Limb (tissue), 2 donors: ENCODE data around the gene TMEM139.
"Not testable (repeated sequence)": the region's sequence is repeated elsewhere in the genome, so short reads cannot be mapped to it uniquely, and the experiment has no call there.

Source experiments
- DNase-seq, 2 donors: peaks; one replicate each; pipeline ENCODE4 v3.0.0-alpha.2; 2016; ENCODE audit errors: extremely low spot score in 2 of 2

The TMEM139 gene

DNA sequence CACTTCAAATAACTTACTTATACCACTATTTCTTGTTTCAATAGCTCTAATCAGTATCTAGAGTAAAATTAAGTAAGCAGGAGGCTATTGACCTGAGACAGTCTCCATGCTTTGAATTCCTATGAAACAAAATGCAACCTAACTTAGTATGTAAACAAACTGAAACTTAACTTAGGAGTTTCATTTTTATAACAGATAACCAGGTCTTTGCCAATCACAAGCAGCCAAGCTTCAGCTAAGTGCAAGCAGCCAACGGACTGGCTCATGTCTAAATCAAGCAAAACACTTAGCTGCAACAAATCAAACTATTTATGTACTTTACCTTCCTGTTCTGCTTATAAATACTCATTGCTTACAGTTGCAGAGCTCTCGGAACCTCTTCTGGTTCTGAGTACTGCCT, 25.9 kb upstream of the TMEM139 start:
- DNase-seq = no peak

GRCh38 chr7:143259765-143260164, 25.0 kb upstream of the TMEM139 start:
- no peak for DNase-seq

DNA sequence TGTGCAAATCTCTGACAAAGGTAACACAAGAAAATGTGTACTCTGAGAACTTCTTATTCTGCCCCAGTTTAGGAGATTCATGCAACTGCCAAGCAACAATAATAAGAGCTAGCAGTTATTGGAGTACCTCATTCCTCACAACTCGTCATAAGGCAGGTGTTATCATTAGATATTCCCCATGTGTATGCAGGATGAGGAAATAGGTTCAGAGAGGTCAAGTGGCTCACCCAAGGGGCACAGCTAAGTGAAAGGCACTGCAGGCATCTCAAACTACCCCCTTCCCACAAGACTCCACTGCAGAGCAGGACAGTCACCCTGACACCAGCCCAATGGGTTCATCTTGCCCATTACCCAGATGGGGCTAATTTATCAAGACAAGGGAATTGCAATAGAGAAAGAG, 22.9 kb upstream of the TMEM139 start:
- DNase-seq = no peak

- peak; percentile 82 to 86 for DNase-seq
Measured at GRCh38 chr7:143263266-143264195, 21.2 kb upstream of the TMEM139 start, which contains the start of gene GSTK1. Gene GSTK1, plus strand, starts transcription at chr7:143263441. Its CDS starts 73 bp downstream, at chr7:143263514.

DNA sequence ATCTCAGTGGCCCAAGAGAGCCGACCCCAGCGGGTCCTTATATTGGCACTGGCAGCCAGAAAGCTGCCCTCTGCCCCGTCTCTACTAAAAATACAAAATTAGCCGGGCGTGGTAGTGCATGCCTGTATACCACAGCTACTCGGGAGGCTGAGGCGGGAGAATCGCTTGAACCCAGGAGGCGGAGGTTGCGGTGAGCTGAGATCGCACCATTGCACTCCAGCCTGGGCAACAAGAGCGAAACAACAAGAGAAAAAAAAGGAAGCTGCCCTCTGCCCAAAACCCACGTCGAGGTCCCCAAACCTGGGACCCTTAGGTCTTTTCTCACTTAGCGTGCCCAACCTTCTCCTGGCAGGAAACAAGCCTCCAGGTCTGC, 20.6 kb upstream of the TMEM139 start:
- not testable (repeated sequence) for DNase-seq

GRCh38 chr7:143265017-143265693, 19.6 kb upstream of the TMEM139 start:
- DNase-seq = no peak

DNA sequence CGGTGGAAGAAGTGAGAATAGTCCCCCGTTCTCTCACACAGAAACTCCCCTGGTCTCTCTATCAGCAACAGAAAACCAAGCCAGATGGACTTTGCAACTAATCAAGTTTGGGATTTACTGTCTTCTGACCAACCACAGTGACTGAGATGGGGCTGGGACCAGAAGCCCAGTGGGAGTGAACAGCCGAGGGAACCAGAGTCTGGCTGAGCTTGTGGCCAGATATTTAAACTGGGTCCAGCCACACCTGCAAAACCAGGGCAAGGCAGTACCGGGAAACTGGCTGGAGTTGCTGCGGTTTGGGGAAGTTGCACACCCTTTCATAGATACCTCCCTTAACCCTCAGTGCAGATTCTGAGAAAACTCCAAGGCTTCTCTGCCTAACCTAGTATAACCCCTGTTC, 15.5 kb upstream of the TMEM139 start:
- DNase-seq = no peak

DNA sequence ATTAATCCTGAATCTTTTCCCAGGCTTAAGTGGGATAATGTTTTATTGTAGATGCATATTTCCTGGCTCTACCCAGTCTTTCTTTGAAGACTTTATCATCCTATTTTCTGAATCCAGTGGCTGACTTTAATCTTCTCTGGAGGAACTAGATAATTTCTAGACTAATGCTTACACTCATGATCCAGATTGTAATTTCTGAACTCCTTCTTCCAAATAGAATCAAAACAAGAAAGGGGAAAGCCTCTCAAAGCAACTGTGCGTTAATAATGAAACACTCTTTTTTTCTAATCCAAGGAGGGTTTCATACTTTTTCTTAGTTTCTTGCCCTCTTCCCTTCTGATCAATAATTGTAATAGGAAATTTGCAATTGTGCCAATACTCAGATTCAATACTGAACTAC, 13.5 kb upstream of the TMEM139 start:
- no peak for DNase-seq

DNA sequence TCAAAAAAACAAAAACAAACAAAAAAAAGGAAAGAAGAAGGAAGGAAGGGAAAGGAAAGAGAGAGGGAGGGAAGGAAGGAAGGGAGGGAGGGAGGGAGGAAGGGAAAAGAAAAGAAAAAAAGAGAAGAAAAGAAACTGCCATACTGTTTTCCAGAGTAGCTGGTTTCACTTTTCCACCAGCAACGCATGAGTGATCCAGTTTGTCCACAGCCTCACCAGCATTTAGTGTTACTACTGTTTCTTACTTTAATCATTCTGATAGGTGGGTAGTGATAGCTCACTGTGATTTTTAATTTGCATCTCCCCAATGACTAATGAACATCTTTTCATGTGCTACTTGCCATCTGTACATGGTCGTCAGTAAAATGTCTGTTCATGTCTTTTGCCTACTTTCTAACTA, 11.9 kb upstream of the TMEM139 start:
- DNase-seq = no peak

DNA sequence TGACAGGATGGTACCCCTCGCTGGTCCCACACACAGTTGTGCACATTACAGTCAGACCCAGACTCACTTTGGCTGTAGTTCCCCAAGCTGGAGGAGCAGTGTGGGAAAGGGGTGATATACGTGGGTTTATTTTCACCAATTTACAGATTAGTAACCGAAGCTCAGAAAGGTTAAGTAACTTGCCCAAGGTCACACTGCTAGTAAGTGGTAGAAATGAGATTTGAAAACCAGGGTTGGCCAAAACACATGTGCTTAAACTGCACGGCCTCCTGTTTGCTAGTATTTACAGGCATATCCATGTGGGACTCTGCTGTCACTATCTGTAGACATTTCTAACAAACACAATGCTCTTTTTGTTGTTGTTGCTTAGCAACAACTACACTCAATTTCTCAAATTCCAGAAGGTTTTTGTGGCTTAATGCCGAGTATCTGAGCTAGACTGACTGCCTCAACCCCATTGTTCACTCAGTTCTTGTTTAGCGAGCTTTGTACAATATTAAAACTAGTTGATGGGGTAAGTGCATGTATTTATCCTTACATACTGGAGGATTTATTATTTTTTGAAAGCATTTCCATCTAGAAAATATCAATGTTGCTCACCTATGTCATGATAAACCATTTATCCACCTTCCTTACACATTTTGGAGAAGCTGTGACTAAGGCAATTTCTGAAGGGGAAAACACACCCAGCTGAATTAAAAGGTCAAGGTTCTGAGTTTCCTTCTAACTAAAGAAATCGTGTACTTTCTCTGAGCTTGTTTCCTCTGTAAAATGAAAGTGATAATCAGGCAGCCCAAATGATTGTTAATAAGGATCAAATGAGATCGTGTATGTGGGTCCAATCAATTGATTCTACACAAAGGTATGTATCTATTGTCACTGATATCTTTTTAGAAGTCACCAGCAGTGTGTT, 5.3 kb upstream of the TMEM139 start:
- peak in 1 of 2 donors; percentile 86 for DNase-seq

- DNase-seq = no peak
Measured at GRCh38 chr7:143280160-143280559, 4.6 kb upstream of the TMEM139 start.

DNA sequence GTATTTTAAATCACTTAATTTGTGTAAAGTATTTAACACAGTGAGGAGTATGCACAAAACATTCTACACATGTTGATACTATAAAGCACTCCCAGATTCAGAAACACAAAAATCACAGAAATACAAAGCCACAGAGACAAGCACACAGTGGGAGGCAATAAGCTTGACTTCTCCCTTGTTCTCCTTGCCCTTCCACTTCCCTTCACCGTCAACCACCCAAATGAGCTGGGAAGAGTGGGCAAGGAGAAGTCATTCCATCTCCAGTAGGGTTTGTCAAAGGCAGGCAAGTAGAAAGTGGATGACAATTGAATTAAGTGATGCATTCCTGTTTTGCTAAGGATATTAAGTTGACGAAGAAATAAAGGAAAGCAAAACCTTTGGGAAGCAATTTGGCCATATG, 4.2 kb upstream of the TMEM139 start:
- DNase-seq = no peak

DNA sequence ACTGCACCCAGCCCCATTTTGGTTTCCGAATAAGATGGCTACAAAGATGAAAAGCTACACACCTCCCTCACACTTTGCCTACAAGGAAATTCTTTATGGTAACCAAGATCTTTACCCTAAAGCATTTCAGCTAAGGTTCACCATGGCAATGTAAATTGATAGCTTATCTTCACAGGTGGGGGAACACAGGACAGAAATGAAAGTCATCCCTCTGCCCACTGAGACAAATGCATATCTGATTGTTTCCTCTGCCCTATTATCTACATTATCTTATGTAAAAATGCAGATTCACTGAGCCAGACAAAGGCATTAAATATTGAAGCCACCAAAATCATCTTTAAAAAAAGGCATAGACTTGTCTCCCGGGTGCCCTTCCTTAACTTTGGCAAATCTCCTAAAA, 3.2 kb upstream of the TMEM139 start:
- no peak for DNase-seq

DNA sequence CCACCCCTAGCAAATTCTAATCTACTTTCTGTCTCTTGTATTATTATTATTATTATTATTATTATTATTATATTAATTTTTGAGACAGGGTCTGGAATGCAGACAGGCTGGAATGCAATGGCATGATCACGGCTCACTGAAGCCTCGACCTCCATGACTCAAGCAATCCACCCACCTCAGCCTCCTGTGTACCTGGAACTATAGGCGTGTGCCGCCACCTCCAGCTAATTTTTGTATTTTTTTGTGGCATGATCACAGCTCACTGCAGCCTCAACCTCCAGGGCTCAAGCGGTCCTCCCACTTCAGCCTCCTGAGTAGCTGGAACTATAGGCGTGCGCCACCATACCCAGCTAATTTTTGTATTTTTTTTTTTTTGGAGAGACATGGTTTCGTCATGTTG, 2.6 kb upstream of the TMEM139 start:
- no peak for DNase-seq

GRCh38 chr7:143283381-143283780, 1.4 kb upstream of the TMEM139 start:
- DNase-seq = no peak

DNA sequence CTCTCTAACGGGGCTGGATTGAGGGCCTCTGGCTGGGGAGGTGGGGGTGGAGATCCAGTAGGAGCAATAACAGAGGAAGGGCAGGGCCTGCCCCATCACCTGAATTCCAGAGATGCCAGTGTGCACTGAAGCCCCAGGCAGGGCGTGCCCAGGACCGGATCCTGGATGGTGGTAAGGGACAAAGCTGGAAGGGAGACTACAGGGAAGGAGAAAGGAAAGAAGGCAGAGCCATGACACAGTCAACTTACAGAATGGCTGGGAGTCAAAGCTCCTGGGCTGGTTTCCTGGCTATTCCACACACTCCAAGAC, 666 bp downstream of the TMEM139 start:
- DNase-seq = no peak

GRCh38 chr7:143285806-143286521, 1.2 kb downstream of the TMEM139 start:
- no peak for DNase-seq

DNA sequence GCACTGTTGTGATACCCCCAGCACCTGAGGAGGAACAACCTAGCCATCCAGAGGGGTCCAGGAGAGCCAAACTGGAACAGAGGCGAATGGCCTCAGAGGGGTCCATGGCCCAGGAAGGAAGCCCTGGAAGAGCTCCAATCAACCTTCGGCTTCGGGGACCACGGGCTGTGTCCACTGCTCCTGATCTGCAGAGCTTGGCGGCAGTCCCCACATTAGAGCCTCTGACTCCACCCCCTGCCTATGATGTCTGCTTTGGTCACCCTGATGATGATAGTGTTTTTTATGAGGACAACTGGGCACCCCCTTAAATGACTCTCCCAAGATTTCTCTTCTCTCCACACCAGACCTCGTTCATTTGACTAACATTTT, 1.7 kb downstream of the TMEM139 start:
- DNase-seq = no peak

- no peak for DNase-seq
Measured at GRCh38 chr7:143287339-143287934, 2.7 kb downstream of the TMEM139 start.

DNA sequence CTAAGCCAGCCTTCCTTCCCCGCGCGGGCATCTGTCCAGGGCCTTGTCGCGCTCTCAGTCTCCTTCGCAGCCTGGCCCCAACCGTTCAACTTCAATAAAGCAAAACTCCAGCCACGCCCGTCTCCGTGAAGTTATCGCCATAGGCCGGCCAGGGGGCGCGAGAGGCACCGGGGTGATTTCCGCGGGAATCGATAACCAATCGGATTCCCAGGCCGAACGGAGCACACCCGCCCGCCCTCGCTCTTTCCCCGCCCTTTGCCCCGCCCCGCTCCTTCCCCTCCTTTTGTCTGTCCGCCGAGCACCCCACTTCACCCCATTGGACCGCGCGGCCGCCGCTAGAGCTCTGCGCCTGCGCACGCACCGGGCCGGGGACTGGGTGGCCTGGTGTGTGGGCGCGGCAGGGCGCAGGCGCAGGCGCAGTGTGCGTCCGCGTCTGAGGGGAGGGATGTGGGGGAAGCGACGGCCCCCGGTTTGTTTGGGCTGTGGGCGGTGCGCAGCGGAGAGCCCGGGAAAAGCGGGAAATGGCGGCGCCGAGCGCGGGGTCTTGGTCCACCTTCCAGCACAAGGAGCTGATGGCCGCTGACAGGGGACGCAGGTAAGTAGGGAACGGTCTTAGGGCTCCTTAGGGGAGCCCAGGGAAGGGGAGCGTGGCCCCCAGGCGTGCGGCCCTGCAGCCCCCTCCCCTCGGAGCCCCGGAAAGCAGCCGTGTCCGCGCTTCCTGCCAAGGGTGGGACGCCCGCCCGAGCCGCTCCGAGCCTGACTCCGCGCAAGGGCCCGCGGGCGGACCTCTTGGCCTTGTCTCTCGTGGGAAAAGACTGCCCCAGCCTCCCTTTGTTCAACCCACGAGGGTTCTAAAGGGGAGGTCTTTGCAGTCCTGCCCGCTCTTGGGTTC, 3.4 kb downstream of the TMEM139 start, which contains the start of gene CASP2:
CASP2 (plus strand) TSS at position 417 of the 892 bp plus-strand sequence; CDS start at position 522, 105 bp downstream.
- peak; percentile 97 to 99 for DNase-seq
